Peyer's patch (tissue), 4 donors: Measurements from ENCODE around the gene STX16. TPM values are rescaled to one million over a fixed set of nuclear protein-coding genes. Genes with fewer than 3 reads are reported as not detected.
A peak's percentile ranks its signal among the peaks of the same experiment; 100 is the strongest.

ENCODE experiments used
- DNase-seq, 3 donors: peaks; one replicate each; pipeline ENCODE4 v3.0.0-alpha.2; 2017 to 2019
- H3K27ac ChIP-seq, 4 donors: fragments of 200-600 bp; sonication (generic); one replicate each; pipeline ENCODE4 v1.5.1; 2016 to 2019
- H3K27me3 ChIP-seq, 2 donors: fragments of 200-600 bp; sonication (generic); one replicate each; pipeline ENCODE4 v1.5.1; 2019
- H3K36me3 ChIP-seq, 3 donors: fragments of 200-600 bp; sonication (generic); one replicate each; pipeline ENCODE4 v1.5.1; 2016 to 2019
- H3K4me1 ChIP-seq, 4 donors: fragments of 200-600 bp; sonication (generic); one replicate each; pipeline ENCODE4 v1.5.1; 2016 to 2019
- H3K4me3 ChIP-seq, 4 donors: fragments of 200-600 bp; sonication (generic); 1 replicate in 3 of 4; 2 replicates in 1 of 4; pipeline ENCODE4 v1.5.1; 2016 to 2019; ENCODE audit warnings: mild to moderate bottlenecking in 1 of 4
- H3K9me3 ChIP-seq, 4 donors: fragments of 200-600 bp; sonication (generic); one replicate each; pipeline ENCODE4 v1.5.1; 2016 to 2019; ENCODE audit warnings: mild to moderate bottlenecking in 1 of 4
- CTCF ChIP-seq, 6 experiments: fragments of 450-650 bp in 4 of 6; fragments of 200-600 bp in 2 of 6; sonication (generic) in 1 of 6; IDR thresholded peaks; one replicate each; pipeline ENCODE4 v1.5.1; 2017 to 2019; ENCODE audit warnings: antibody characterized with exemption in 6 of 6, mild to moderate bottlenecking in 3 of 6, moderate library complexity in 1 of 6
- POLR2A ChIP-seq, 2 donors: fragments of 450-650 bp; IDR thresholded peaks; one replicate each; pipeline ENCODE4 v1.5.1; 2017; ENCODE audit warnings: antibody characterized with exemption in 2 of 2, mild to moderate bottlenecking in 2 of 2, moderate library complexity in 2 of 2
- total RNA-seq, 4 donors: library from RNA; depleted of rRNA; stranded (reverse); fragments of >200 nt; gene quantifications; one replicate each; pipeline ENCODE4 v1.1.0, GENCODE V29; 2016

The STX16 gene
- total RNA-seq, 4 donors from 2014 or later: 58.0 to 262 (median 84.0) TPM

GRCh38 chr20:58702859-58703648 lies 52.0 kb downstream of the STX16 start:
- peaks cover 0 to 64% (median 0%) of the 10 kb centered on the region in 3 donors for H3K36me3 ChIP-seq
- no peak for TF ChIP-seq POLR2A (IDR thresholded peaks at IDR 0.05)
- no peak for TF ChIP-seq CTCF (IDR thresholded peaks at IDR 0.05)
- H3K27me3 ChIP-seq: no peaks in the 10 kb centered on the region
- no peak overlapping the region for H3K4me3 ChIP-seq
- no peak overlapping the region for H3K27ac ChIP-seq
- H3K4me1 ChIP-seq: no peaks in the 10 kb centered on the region
- DNase-seq: peak in 1 of 3 donors; percentile 40
- no peaks in the 10 kb centered on the region for H3K9me3 ChIP-seq

GRCh38 chr20:58703765-58704371 lies 52.8 kb downstream of the STX16 start:
- Histone ChIP-seq H3K4me1 (no peaks in the 10 kb centered on the region), H3K27ac (no peak overlapping the region), H3K4me3 (no peak overlapping the region), H3K9me3 (no peaks in the 10 kb centered on the region), H3K36me3 (peaks cover 0 to 58% (median 0%) of the 10 kb centered on the region in 3 donors), H3K27me3 (no peaks in the 10 kb centered on the region)
- TF ChIP-seq CTCF (IDR thresholded peaks at IDR 0.05): no peak
- no peak for TF ChIP-seq POLR2A (IDR thresholded peaks at IDR 0.05)
- DNase-seq: peak in 1 of 3 donors; percentile 28

GRCh38 chr20:58705208-58705926 lies 54.3 kb downstream of the STX16 start:
- no peak overlapping the region for H3K4me3 ChIP-seq
- no peaks in the 10 kb centered on the region for H3K27me3 ChIP-seq
- H3K9me3 ChIP-seq: no peaks in the 10 kb centered on the region
- H3K36me3 ChIP-seq: peaks cover 0 to 47% (median 0%) of the 10 kb centered on the region in 3 donors
- DNase-seq: no peak
- no peak overlapping the region for H3K27ac ChIP-seq
- no peak for TF ChIP-seq POLR2A (IDR thresholded peaks at IDR 0.05)
- no peak for TF ChIP-seq CTCF (IDR thresholded peaks at IDR 0.05)
- no peaks in the 10 kb centered on the region for H3K4me1 ChIP-seq

- H3K36me3 ChIP-seq: peaks cover 0 to 42% (median 0%) of the 10 kb centered on the region in 3 donors
- H3K4me1 ChIP-seq: no peaks in the 10 kb centered on the region
- TF ChIP-seq CTCF (IDR thresholded peaks at IDR 0.05) (no peak), POLR2A (IDR thresholded peaks at IDR 0.05) (no peak)
- no peak overlapping the region for H3K4me3 ChIP-seq
- no peaks in the 10 kb centered on the region for H3K27me3 ChIP-seq
- no peak overlapping the region for H3K27ac ChIP-seq
- H3K9me3 ChIP-seq: no peaks in the 10 kb centered on the region
- DNase-seq: peak in 1 of 3 donors; percentile 24
Measured at GRCh38 chr20:58706150-58706892, 55.2 kb downstream of the STX16 start.

GRCh38 chr20:58706975-58707681 lies 56.0 kb downstream of the STX16 start:
- peaks cover 0 to 34% (median 0%) of the 10 kb centered on the region in 3 donors for H3K36me3 ChIP-seq
- peak in 2 of 3 donors; percentile 12 to 39 for DNase-seq
- no peaks in the 10 kb centered on the region for H3K27me3 ChIP-seq
- no peak overlapping the region for H3K27ac ChIP-seq
- H3K9me3 ChIP-seq: no peaks in the 10 kb centered on the region
- no peak for TF ChIP-seq POLR2A (IDR thresholded peaks at IDR 0.05)
- TF ChIP-seq CTCF (IDR thresholded peaks at IDR 0.05): no peak
- no peaks in the 10 kb centered on the region for H3K4me1 ChIP-seq
- H3K4me3 ChIP-seq: no peak overlapping the region
